H1 (cell line): ENCODE measurements around the gene LAMC3. TPM values are rescaled to one million over a fixed set of nuclear protein-coding genes. Genes with fewer than 3 reads are reported as not detected.

ENCODE experiments used
- BCL11A ChIP-seq, 2 experiments: IDR thresholded peaks; one replicate each; pipeline ENCODE4 v1.6.1; 2011; ENCODE audit warnings: low read depth in 2 of 2, low read length in 2 of 2, mild to moderate bottlenecking in 2 of 2
- EP300 ChIP-seq, 2 experiments: IDR thresholded peaks; 1 replicate in 1 of 2; 2 replicates in 1 of 2; pipeline ENCODE4 v1.6.1; 2011 to 2012; ENCODE audit warnings: low read depth in 2 of 2, low read length in 2 of 2, mild to moderate bottlenecking in 2 of 2, borderline replicate concordance in 1 of 2, inconsistent platforms in 1 of 2, moderate library complexity in 1 of 2
- GTF2F1 ChIP-seq: IDR thresholded peaks from 2 replicates; pipeline ENCODE4 v1.6.1; 2012; ENCODE audit warnings: low read depth, low read length, improper control_type of control experiment, borderline replicate concordance
- JUND ChIP-seq: IDR thresholded peaks from 2 replicates; pipeline ENCODE4 v1.6.1; 2011; ENCODE audit warnings: mild to moderate bottlenecking, improper control_type of control experiment, low read length
- NRF1 ChIP-seq: IDR thresholded peaks from 2 replicates; pipeline ENCODE4 v1.6.1; 2011; ENCODE audit warnings: mild to moderate bottlenecking, low read depth, low read length, improper control_type of control experiment
- PHF8 ChIP-seq: fragments of 200-600 bp; sonication (generic); conservative IDR thresholded peaks from 2 replicates; pipeline ENCODE4 v1.7.1; 2012; ENCODE audit warnings: low read depth, mild to moderate bottlenecking, inconsistent platforms, low read length, moderate library complexity
- RFX5 ChIP-seq: IDR thresholded peaks from 2 replicates; pipeline ENCODE4 v1.6.1; 2011; ENCODE audit warnings: low read depth, low read length, improper control_type of control experiment, borderline replicate concordance
- SP1 ChIP-seq: IDR thresholded peaks from 2 replicates; pipeline ENCODE4 v1.6.1; 2011; ENCODE audit warnings: low read depth, low read length
- SP2 ChIP-seq: IDR thresholded peaks from 2 replicates; pipeline ENCODE4 v1.6.1; 2012; ENCODE audit warnings: mild to moderate bottlenecking, low read length, inconsistent platforms
- SP4 ChIP-seq: IDR thresholded peaks from 2 replicates; pipeline ENCODE4 v1.6.1; 2012; ENCODE audit warnings: low read length, inconsistent platforms
- SRF ChIP-seq: IDR thresholded peaks from 2 replicates; pipeline ENCODE4 v1.6.1; 2011; ENCODE audit warnings: mild to moderate bottlenecking, low read depth, low read length, moderate library complexity
- SUZ12 ChIP-seq: fragments of 200-600 bp; sonication (generic); IDR thresholded peaks from 2 replicates; pipeline ENCODE4 v1.6.1; 2012; ENCODE audit warnings: mild to moderate bottlenecking, inconsistent platforms, low read length, moderate library complexity, mixed read lengths
- polyA plus RNA-seq, 7 experiments: library from polyadenylated mRNA; depleted of rRNA in 3 of 7; stranded (reverse) in 5 of 7; unstranded in 2 of 7; fragments of >200 nt in 5 of 7; fragments of 200-250 nt in 2 of 7; gene quantifications; 1 replicate in 5 of 7; 2 replicates in 1 of 7; 4 replicates in 1 of 7; pipeline versions ENCODE4 v1.2.1 to v1.2.3, GENCODE V29; 2011 to 2013; ENCODE audit warnings: missing spikeins in 2 of 7, mixed read lengths in 2 of 7
- total RNA-seq: library from RNA; stranded (reverse); fragmentation: NEBNext Ultra II Directional; extraction: Animal tissue kit (Norgen Biotek cat#: 25700); gene quantifications from 2 replicates; pipeline ENCODE4 v1.2.1, GENCODE V29; 2021
- TF ChIP-seq, protein P1 (sequence below): fragments of 300-600 bp; sonication (generic); IDR thresholded peaks from 2 replicates; pipeline ENCODE4 v1.7.1; 2012; ENCODE audit warnings: low read length, moderate library complexity, mild to moderate bottlenecking, inconsistent platforms; ENCODE audit not compliant: insufficient replicate concordance

LAMC3 gene
- total and polyA plus RNA-seq, 2 of the 8 experiments (the other 6 are each of a cell fraction or from before 2014, with no cell fraction given) = 9.3 to 12.3 TPM

- TF ChIP-seq, protein P1, sequence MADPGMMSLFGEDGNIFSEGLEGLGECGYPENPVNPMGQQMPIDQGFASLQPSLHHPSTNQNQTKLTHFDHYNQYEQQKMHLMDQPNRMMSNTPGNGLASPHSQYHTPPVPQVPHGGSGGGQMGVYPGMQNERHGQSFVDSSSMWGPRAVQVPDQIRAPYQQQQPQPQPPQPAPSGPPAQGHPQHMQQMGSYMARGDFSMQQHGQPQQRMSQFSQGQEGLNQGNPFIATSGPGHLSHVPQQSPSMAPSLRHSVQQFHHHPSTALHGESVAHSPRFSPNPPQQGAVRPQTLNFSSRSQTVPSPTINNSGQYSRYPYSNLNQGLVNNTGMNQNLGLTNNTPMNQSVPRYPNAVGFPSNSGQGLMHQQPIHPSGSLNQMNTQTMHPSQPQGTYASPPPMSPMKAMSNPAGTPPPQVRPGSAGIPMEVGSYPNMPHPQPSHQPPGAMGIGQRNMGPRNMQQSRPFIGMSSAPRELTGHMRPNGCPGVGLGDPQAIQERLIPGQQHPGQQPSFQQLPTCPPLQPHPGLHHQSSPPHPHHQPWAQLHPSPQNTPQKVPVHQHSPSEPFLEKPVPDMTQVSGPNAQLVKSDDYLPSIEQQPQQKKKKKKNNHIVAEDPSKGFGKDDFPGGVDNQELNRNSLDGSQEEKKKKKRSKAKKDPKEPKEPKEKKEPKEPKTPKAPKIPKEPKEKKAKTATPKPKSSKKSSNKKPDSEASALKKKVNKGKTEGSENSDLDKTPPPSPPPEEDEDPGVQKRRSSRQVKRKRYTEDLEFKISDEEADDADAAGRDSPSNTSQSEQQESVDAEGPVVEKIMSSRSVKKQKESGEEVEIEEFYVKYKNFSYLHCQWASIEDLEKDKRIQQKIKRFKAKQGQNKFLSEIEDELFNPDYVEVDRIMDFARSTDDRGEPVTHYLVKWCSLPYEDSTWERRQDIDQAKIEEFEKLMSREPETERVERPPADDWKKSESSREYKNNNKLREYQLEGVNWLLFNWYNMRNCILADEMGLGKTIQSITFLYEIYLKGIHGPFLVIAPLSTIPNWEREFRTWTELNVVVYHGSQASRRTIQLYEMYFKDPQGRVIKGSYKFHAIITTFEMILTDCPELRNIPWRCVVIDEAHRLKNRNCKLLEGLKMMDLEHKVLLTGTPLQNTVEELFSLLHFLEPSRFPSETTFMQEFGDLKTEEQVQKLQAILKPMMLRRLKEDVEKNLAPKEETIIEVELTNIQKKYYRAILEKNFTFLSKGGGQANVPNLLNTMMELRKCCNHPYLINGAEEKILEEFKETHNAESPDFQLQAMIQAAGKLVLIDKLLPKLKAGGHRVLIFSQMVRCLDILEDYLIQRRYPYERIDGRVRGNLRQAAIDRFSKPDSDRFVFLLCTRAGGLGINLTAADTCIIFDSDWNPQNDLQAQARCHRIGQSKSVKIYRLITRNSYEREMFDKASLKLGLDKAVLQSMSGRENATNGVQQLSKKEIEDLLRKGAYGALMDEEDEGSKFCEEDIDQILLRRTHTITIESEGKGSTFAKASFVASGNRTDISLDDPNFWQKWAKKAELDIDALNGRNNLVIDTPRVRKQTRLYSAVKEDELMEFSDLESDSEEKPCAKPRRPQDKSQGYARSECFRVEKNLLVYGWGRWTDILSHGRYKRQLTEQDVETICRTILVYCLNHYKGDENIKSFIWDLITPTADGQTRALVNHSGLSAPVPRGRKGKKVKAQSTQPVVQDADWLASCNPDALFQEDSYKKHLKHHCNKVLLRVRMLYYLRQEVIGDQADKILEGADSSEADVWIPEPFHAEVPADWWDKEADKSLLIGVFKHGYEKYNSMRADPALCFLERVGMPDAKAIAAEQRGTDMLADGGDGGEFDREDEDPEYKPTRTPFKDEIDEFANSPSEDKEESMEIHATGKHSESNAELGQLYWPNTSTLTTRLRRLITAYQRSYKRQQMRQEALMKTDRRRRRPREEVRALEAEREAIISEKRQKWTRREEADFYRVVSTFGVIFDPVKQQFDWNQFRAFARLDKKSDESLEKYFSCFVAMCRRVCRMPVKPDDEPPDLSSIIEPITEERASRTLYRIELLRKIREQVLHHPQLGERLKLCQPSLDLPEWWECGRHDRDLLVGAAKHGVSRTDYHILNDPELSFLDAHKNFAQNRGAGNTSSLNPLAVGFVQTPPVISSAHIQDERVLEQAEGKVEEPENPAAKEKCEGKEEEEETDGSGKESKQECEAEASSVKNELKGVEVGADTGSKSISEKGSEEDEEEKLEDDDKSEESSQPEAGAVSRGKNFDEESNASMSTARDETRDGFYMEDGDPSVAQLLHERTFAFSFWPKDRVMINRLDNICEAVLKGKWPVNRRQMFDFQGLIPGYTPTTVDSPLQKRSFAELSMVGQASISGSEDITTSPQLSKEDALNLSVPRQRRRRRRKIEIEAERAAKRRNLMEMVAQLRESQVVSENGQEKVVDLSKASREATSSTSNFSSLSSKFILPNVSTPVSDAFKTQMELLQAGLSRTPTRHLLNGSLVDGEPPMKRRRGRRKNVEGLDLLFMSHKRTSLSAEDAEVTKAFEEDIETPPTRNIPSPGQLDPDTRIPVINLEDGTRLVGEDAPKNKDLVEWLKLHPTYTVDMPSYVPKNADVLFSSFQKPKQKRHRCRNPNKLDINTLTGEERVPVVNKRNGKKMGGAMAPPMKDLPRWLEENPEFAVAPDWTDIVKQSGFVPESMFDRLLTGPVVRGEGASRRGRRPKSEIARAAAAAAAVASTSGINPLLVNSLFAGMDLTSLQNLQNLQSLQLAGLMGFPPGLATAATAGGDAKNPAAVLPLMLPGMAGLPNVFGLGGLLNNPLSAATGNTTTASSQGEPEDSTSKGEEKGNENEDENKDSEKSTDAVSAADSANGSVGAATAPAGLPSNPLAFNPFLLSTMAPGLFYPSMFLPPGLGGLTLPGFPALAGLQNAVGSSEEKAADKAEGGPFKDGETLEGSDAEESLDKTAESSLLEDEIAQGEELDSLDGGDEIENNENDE = no peak
- no peak for TF ChIP-seq GTF2F1
- TF ChIP-seq SRF = no peak
- TF ChIP-seq RFX5 = no peak
- no peak for TF ChIP-seq PHF8
- TF ChIP-seq SP4 = no peak
- TF ChIP-seq SP2 = no peak
- TF ChIP-seq NRF1 = no peak
- TF ChIP-seq SP1 = no peak
- TF ChIP-seq JUND = no peak
- TF ChIP-seq BCL11A (IDR thresholded peaks at IDR 0.05; ENCODE audit: low read depth in 2 of 2, low read length in 2 of 2) = no peak
- no peak for TF ChIP-seq EP300 (IDR thresholded peaks at IDR 0.05; ENCODE audit: borderline replicate concordance in 1 of 2, low read depth in 2 of 2, low read length in 2 of 2)
- TF ChIP-seq SUZ12 = no peak
- TF ChIP-seq, all 59 proteins: peak for 0
Measured at GRCh38 chr9:130996205-130996604, 12.8 kb upstream of the LAMC3 start (continued).
